22Rv1 (cell line): ENCODE results near the gene NACC1.

Source experiments
- H3K27ac ChIP-seq: fragments of 450-650 bp; 2 replicates; pipeline ENCODE4 v1.5.1; 2017
- CTCF ChIP-seq: fragments of 450-650 bp; IDR thresholded peaks from 2 replicates; pipeline ENCODE4 v1.5.1; 2017; ENCODE audit warnings: mild to moderate bottlenecking
- ZFX ChIP-seq: fragments of 450-650 bp; IDR thresholded peaks from 2 replicates; pipeline ENCODE4 v1.6.1; 2017; ENCODE audit warnings: antibody characterized with exemption, borderline replicate concordance

Gene NACC1

GRCh38 chr19:13082192-13083007 lies 35.7 kb upstream of the NACC1 start:
- 0 out of 2 replicates have a peak overlapping the region, but pooled peaks have one; percentile 4 for H3K27ac ChIP-seq
- TF ChIP-seq ZFX (no peak), CTCF (no peak; the same call in 1 of the 2 replicates)

GRCh38 chr19:13083008-13083404 lies 35.1 kb upstream of the NACC1 start:
- TF ChIP-seq CTCF = no peak
- no peak for TF ChIP-seq ZFX
- H3K27ac ChIP-seq = 0 out of 2 replicates have a peak overlapping the region, but pooled peaks have one; percentile 4

GRCh38 chr19:13083627-13084026 lies 34.4 kb upstream of the NACC1 start:
- TF ChIP-seq ZFX = no peak
- TF ChIP-seq CTCF = no peak
- no peak overlapping the region for H3K27ac ChIP-seq

GRCh38 chr19:13085666-13086065 lies 32.4 kb upstream of the NACC1 start:
- no peak overlapping the region for H3K27ac ChIP-seq
- no peak for TF ChIP-seq CTCF
- TF ChIP-seq ZFX = no peak

GRCh38 chr19:13086341-13086740 lies 31.7 kb upstream of the NACC1 start:
- no peak for TF ChIP-seq CTCF
- no peak for TF ChIP-seq ZFX
- no peak overlapping the region for H3K27ac ChIP-seq

GRCh38 chr19:13087295-13087694 lies 30.8 kb upstream of the NACC1 start:
- no peak for TF ChIP-seq CTCF
- TF ChIP-seq ZFX = no peak

GRCh38 chr19:13087795-13088537 lies 30.1 kb upstream of the NACC1 start:
- H3K27ac ChIP-seq = no peak overlapping the region
- TF ChIP-seq ZFX (no peak), CTCF (no peak)

More at GRCh38 chr19:13087295-13087694, 30.8 kb upstream of the NACC1 start:
- H3K27ac ChIP-seq = no peak overlapping the region
